PC-3 (cell line): ENCODE data around the gene FGR. TPM values are rescaled to one million over a fixed set of nuclear protein-coding genes. Genes with fewer than 3 reads are reported as not detected.

Source experiments
- ATAC-seq: fragments of 200-7000 bp; cut with Tn5 transposase; 2 replicates; pipeline ENCODE4 v1.9.1; 2020; ENCODE audit warnings: mild to moderate bottlenecking, moderate library complexity
- BruUV-seq: library from RNA; stranded (reverse); fragments of 400-500 nt; replicated peaks from 2 replicates; lab custom pipeline; 2021; lab: Mats Ljungman, UMichigan
- CTCF ChIA-PET: fragments of 300-600 bp; sonication (Branson Sonifier 250); formaldehyde crosslinking; loops from one replicate; lab custom pipeline; 2022; ENCODE audit warnings: antibody characterized with exemption; lab: Charles Lee
- POLR2A ChIA-PET: fragments of 300-600 bp; sonication (Branson Sonifier 250); formaldehyde crosslinking; loops from one replicate; lab custom pipeline; 2022; ENCODE audit warnings: antibody characterized with exemption; ENCODE audit not compliant: unreplicated experiment; lab: Charles Lee
- DNase-seq: peaks from one replicate; pipeline ENCODE4 v3.0.0-alpha.2; 2015
- H2AFZ ChIP-seq: fragments of 300-600 bp; sonication (generic); 2 replicates; pipeline ENCODE4 v1.6.0; 2016; ENCODE audit warnings: antibody characterized with exemption, low read length
- H3F3A ChIP-seq: fragments of 300-600 bp; sonication (generic); one replicate; pipeline ENCODE4 v1.6.0; 2017; ENCODE audit warnings: antibody characterized with exemption, low read length, control low read depth, mild to moderate bottlenecking; ENCODE audit not compliant: unreplicated experiment
- H3K27ac ChIP-seq: fragments of 300-600 bp; sonication (generic); 2 replicates; pipeline ENCODE4 v1.5.1; 2016; ENCODE audit warnings: mild to moderate bottlenecking, low read length
- H3K27me3 ChIP-seq: fragments of 300-600 bp; sonication (generic); 2 replicates; pipeline ENCODE4 v1.6.1; 2016; ENCODE audit warnings: low read length, mixed read lengths
- H3K36me3 ChIP-seq: fragments of 300-600 bp; sonication (generic); 2 replicates; pipeline ENCODE4 v1.6.1; 2016; ENCODE audit warnings: low read depth, mixed run types, low read length, mixed read lengths
- H3K4me1 ChIP-seq: fragments of 300-600 bp; sonication (generic); 2 replicates; pipeline ENCODE4 v1.5.1; 2016; ENCODE audit warnings: low read length; ENCODE audit not compliant: insufficient read depth
- H3K4me2 ChIP-seq: fragments of 300-600 bp; sonication (generic); 2 replicates; pipeline ENCODE4 v1.6.0; 2016; ENCODE audit warnings: low read length
- H3K4me3 ChIP-seq: fragments of 300-600 bp; sonication (generic); 2 replicates; pipeline ENCODE4 v1.5.1; 2016; ENCODE audit warnings: mild to moderate bottlenecking, low read length, mixed read lengths
- H3K79me2 ChIP-seq: fragments of 300-600 bp; sonication (generic); 2 replicates; pipeline ENCODE4 v1.6.1; 2017; ENCODE audit warnings: low read length, mixed read lengths
- H3K9ac ChIP-seq: fragments of 300-600 bp; sonication (generic); 2 replicates; pipeline ENCODE4 v1.6.0; 2016; ENCODE audit warnings: mild to moderate bottlenecking, low read length
- H3K9me2 ChIP-seq: fragments of 300-600 bp; sonication (generic); replicated peaks from 2 replicates; pipeline ENCODE4 v1.6.1; 2016; ENCODE audit warnings: mixed run types, low read length, mixed read lengths
- H3K9me3 ChIP-seq: fragments of 300-600 bp; sonication (generic); 2 replicates; pipeline ENCODE4 v1.6.1; 2016; ENCODE audit warnings: low read length, mixed read lengths
- H4K20me1 ChIP-seq: fragments of 300-600 bp; sonication (generic); 2 replicates; pipeline ENCODE4 v1.6.1; 2016; ENCODE audit warnings: low read length, mixed read lengths
- CTCF ChIP-seq: fragments of 300-600 bp; sonication (generic); conservative IDR thresholded peaks from 2 replicates; pipeline ENCODE4 v1.5.1; 2017; ENCODE audit warnings: antibody characterized with exemption, low read depth, mild to moderate bottlenecking, low read length
- EZH2 ChIP-seq: fragments of 300-600 bp; sonication (generic); IDR thresholded peaks from one replicate; pipeline ENCODE4 v1.6.1; 2017; ENCODE audit warnings: antibody characterized with exemption, mild to moderate bottlenecking, low read length; ENCODE audit not compliant: unreplicated experiment
- EZH2phosphoT487 ChIP-seq: fragments of 300-600 bp; sonication (generic); IDR thresholded peaks from 2 replicates; pipeline ENCODE4 v1.6.1; 2018; ENCODE audit warnings: mild to moderate bottlenecking, antibody characterized with exemption, low read length, borderline replicate concordance
- intact Hi-C: fragments of 100-400 bp; cut with micrococcal nuclease; formaldehyde crosslinking; loops from 2 replicates; pipeline ENCODE4 v1.9.0; 2023
- total RNA-seq: library from RNA; depleted of rRNA; stranded (reverse); fragments of >200 nt; gene quantifications from 2 replicates; pipeline ENCODE4 v1.2.3, GENCODE V29; 2014

Gene FGR
- total RNA-seq, 1 experiment from 2014 or later, result not detected

GRCh38 chr1:27672750-27673112, 37.7 kb upstream of the FGR start:
- DNase-seq (peak; percentile 14), ATAC-seq (no peak)
- ChIA-PET POLR2A (interaction anchor here (1.0 to 1.7 kb wide), 2 partner anchors 24 to 53 kb away, joined by 3 to 10 read pairs; partner anchors contain the start of gene FAM76A), CTCF (interaction anchor here (1.1 to 1.2 kb wide), 2 partner anchors 10 to 53 kb away, joined by 4 to 8 read pairs; partner anchors contain the start of gene FAM76A)
- Histone ChIP-seq H3K27me3 (no peaks in the 10 kb centered on the region), H3F3A (peaks cover 5% of the 10 kb centered on the region), H3K4me1 (peaks cover 13% of the 10 kb centered on the region; the same call in 1 of the 2 replicates), H3K9me2 (no peaks in the 10 kb centered on the region), H3K4me2 (peak overlapping the region; percentile 93), H4K20me1 (no peaks in the 10 kb centered on the region), H3K9ac (no peak overlapping the region), H3K36me3 (no peaks in the 10 kb centered on the region), H3K27ac (peak overlapping the region; percentile 3), H3K79me2 (no peaks in the 10 kb centered on the region), H3K9me3 (no peaks in the 10 kb centered on the region), H2AFZ (peak overlapping the region; percentile 81), H3K4me3 (peak overlapping the region; percentile 67)
- TF ChIP-seq EZH2phosphoT487, result no peak
- no peak for TF ChIP-seq CTCF
- no peak for TF ChIP-seq EZH2
- intact Hi-C loops, result loop anchor here (1.0 to 5.0 kb wide), 2 partner anchors 47 to 160 kb away; partner anchors contain the start of gene PPP1R8
- no TSS peak for BruUV-seq

- H3K9ac ChIP-seq, result 0 out of 2 replicates have a peak within 1 kb of the TSS, but pooled peaks have one; percentile 14
- H2AFZ ChIP-seq, result peak within 1 kb of the TSS; percentile 81
- H3K4me2 ChIP-seq, result peak within 1 kb of the TSS; percentile 93
- no peaks in the 10 kb centered on the region for H3K9me3 ChIP-seq
- no peaks in the 10 kb centered on the region for H3K79me2 ChIP-seq
- intact Hi-C loops, result loop anchor here (1.0 to 5.0 kb wide), 2 partner anchors 47 to 160 kb away; partner anchors contain the start of gene PPP1R8
- H3K4me1 ChIP-seq, result peaks cover 13% of the 10 kb centered on the region; the same call in 1 of the 2 replicates
- H3K27me3 ChIP-seq, result no peaks in the 10 kb centered on the region
- H3K36me3 ChIP-seq, result no peaks in the 10 kb centered on the region
- POLR2A ChIA-PET, result interaction anchor here (0.6 to 1.7 kb wide), 4 partner anchors 25 to 505 kb away, joined by 3 to 10 read pairs (median 3); partner anchors contain the start of genes FAM76A and PPP1R8
- peaks cover 5% of the 10 kb centered on the region for H3F3A ChIP-seq
- TF ChIP-seq EZH2phosphoT487, result no peak
- TF ChIP-seq EZH2, result no peak
- TF ChIP-seq CTCF, result peak; percentile 50
- TSS peak; percentile 96 for BruUV-seq
- peak; percentile 95 for DNase-seq
- H3K9me2 ChIP-seq, result no peaks in the 10 kb centered on the region
- H3K27ac ChIP-seq, result peak within 1 kb of the TSS; percentile 3
- no peaks in the 10 kb centered on the region for H4K20me1 ChIP-seq
- peak within 1 kb of the TSS; percentile 67 for H3K4me3 ChIP-seq
- CTCF ChIA-PET, result interaction anchor here (0.6 to 1.2 kb wide), 3 partner anchors 9 to 53 kb away, joined by 3 to 8 read pairs (median 4); partner anchors contain the start of gene FAM76A
- peak; percentile 98 for ATAC-seq
Observed at GRCh38 chr1:27671964-27672749, 37.2 kb upstream of the FGR start, which contains the start of gene IFI6. TSS of gene IFI6 (minus strand) at chr1:27672192. CDS start at chr1:27669314, 2,878 bp downstream.
